Tibial nerve (tissue), 4 donors: ENCODE measurements around the gene RAI1. TPM values are rescaled to one million over a fixed set of nuclear protein-coding genes. Genes with fewer than 3 reads are reported as not detected.
"Not testable (repeated sequence)": the region's sequence is repeated elsewhere in the genome, so short reads cannot be mapped to it uniquely, and the experiment has no call there.

Experiments used
- DNase-seq, 2 donors: peaks; one replicate each; pipeline ENCODE4 v3.0.0-alpha.2; 2019; ENCODE audit warnings: low spot score in 2 of 2
- H3K27ac ChIP-seq, 4 donors: fragments of 200-600 bp; sonication (generic) in 3 of 4; one replicate each; pipeline ENCODE4 v1.5.1; 2017 to 2019; ENCODE audit warnings: mild to moderate bottlenecking in 1 of 4
- H3K27me3 ChIP-seq, 2 donors: fragments of 200-600 bp; sonication (generic) in 1 of 2; one replicate each; pipeline versions ENCODE4 v1.5.1 to v1.6.0; 2017 to 2019
- H3K36me3 ChIP-seq, 3 donors: fragments of 200-600 bp; sonication (generic); one replicate each; pipeline ENCODE4 v1.5.1; 2018 to 2019
- H3K4me1 ChIP-seq, 4 donors: fragments of 200-600 bp; sonication (generic) in 3 of 4; one replicate each; pipeline ENCODE4 v1.5.1; 2017 to 2019
- H3K4me3 ChIP-seq, 4 donors: fragments of 200-600 bp; sonication (generic) in 3 of 4; one replicate each; pipeline ENCODE4 v1.5.1; 2017 to 2019; ENCODE audit warnings: mild to moderate bottlenecking in 1 of 4, moderate library complexity in 1 of 4
- H3K9me3 ChIP-seq, 4 donors: fragments of 200-600 bp; sonication (generic) in 3 of 4; one replicate each; pipeline ENCODE4 v1.5.1; 2017 to 2019
- EP300 ChIP-seq, 2 donors: sonication (generic); formaldehyde crosslinking; IDR thresholded peaks; one replicate each; pipeline ENCODE4 v1.6.1; 2017; ENCODE audit warnings: antibody characterized with exemption in 2 of 2, mild to moderate bottlenecking in 1 of 2
- POLR2A ChIP-seq, 2 donors: fragments of 450-650 bp; IDR thresholded peaks; one replicate each; pipeline ENCODE4 v1.6.1; 2017; ENCODE audit warnings: antibody characterized with exemption in 2 of 2, mild to moderate bottlenecking in 2 of 2, moderate library complexity in 2 of 2
- WGBS, 2 donors: methylation state at CpG; one replicate each; pipeline ENCODE4 v1.1.5; 2018; 5-methylcytosine and 5-hydroxymethylcytosine counted together
- total RNA-seq, 4 donors: library from RNA; depleted of rRNA; stranded (reverse); fragments of >200 nt; gene quantifications; one replicate each; pipeline ENCODE4 v1.1.0, GENCODE V29; 2016
- TF ChIP-seq, protein P1 (sequence below), 5 experiments: fragments of 200-600 bp in 3 of 5; fragments of 450-650 bp in 2 of 5; sonication (generic) in 3 of 5; IDR thresholded peaks; one replicate each; pipeline ENCODE4 v1.5.1; 2016 to 2019; ENCODE audit warnings: antibody characterized with exemption in 5 of 5, mild to moderate bottlenecking in 3 of 5, moderate library complexity in 2 of 5

Gene RAI1
- total RNA-seq, 4 donors from 2014 or later = 32.9 to 52.7 (median 45.9) TPM

DNA sequence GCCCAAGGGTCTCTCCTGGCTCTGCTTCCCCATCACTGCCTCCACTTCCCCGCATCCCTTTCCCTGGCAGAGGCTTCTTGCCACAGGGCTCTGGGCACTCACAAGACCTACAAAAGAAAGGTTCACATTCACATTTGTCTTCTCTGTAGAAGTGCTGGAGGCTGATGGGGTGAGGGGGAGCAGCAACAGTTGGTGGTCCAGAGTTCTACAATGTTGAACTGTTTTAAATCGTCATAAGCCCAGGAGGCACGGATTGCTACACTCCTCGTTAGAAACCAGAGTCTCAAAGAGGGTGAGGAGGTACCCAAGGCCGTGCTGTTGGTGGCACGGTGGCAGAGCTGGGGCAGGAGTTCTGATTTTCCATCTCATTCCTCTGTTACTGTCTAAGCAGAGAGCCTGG lies 5.8 kb upstream of the RAI1 start:
- TF ChIP-seq, protein P1, sequence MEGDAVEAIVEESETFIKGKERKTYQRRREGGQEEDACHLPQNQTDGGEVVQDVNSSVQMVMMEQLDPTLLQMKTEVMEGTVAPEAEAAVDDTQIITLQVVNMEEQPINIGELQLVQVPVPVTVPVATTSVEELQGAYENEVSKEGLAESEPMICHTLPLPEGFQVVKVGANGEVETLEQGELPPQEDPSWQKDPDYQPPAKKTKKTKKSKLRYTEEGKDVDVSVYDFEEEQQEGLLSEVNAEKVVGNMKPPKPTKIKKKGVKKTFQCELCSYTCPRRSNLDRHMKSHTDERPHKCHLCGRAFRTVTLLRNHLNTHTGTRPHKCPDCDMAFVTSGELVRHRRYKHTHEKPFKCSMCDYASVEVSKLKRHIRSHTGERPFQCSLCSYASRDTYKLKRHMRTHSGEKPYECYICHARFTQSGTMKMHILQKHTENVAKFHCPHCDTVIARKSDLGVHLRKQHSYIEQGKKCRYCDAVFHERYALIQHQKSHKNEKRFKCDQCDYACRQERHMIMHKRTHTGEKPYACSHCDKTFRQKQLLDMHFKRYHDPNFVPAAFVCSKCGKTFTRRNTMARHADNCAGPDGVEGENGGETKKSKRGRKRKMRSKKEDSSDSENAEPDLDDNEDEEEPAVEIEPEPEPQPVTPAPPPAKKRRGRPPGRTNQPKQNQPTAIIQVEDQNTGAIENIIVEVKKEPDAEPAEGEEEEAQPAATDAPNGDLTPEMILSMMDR (IDR thresholded peaks at IDR 0.05) = no peak
- TF ChIP-seq EP300 (IDR thresholded peaks at IDR 0.05) (no peak), POLR2A (IDR thresholded peaks at IDR 0.05) (no peak)
- no peak overlapping the region for H3K4me3 ChIP-seq
- H3K9me3 ChIP-seq = no peaks in the 10 kb centered on the region
- no peak overlapping the region for H3K27ac ChIP-seq
- no peak for DNase-seq
- WGBS, 2 donors = 66 to 72% methylated on average over 6 of the region's 6 CpGs
- no peaks in the 10 kb centered on the region for H3K27me3 ChIP-seq
- no peaks in the 10 kb centered on the region for H3K36me3 ChIP-seq
- peaks cover 0 to 5% (median 0%) of the 10 kb centered on the region in 4 donors for H3K4me1 ChIP-seq

DNA sequence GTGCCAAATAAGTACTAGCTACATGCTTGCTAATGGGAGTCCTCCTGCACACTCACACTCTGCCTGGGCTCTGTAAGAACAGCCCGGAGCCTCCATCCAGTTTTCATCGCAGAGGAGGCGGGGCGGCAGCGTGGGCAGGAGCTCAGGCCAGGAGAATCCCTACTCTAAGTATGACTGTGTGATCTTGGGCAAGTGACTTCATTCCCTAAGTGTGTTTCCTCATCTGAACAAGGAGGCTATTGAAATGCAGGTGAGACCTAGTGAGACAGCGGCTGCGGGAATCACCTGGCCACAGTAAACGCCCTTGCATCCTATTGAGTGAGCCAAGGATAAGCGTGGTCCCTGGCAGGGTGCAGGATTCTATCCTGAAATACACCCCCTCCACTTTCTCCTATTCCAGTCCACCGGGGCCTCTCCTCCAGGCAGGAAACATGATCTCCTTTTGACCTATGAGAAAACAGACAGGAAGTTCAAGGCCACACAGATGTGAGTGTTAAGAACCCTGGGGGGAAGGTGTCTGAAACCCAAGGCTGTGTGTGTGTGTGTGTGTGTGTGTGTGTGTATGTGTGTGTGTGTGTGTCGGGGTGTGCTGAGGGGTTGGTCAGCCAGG lies 5.2 kb upstream of the RAI1 start:
- Histone ChIP-seq H3K36me3 (no peaks in the 10 kb centered on the region), H3K27ac (no peak overlapping the region)
- WGBS, 2 donors = 66 to 67% methylated on average over 10 to 11 of the region's 11 CpGs

DNA sequence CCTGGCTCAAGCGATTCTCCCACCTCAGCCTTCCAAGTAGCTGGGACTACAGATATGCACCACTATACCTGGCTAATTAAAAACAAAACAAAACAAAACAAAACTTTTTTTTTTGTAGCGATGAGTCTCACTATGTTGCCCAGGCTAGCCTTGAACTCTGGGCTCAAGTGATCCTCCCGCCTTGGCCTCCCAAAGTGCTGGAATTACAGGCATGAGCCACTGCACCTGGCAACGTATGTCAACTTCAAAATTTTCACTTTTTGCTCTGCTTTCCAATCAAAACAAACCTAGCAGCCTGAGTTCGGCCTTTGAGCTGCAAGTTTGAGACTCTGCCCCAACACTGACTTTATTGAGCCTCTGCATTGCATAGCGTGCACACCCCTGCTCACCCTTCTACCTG lies 4.5 kb upstream of the RAI1 start:
- no peaks in the 10 kb centered on the region for H3K9me3 ChIP-seq
- no peaks in the 10 kb centered on the region for H3K36me3 ChIP-seq
- H3K27ac ChIP-seq = no peak overlapping the region
- H3K4me3 ChIP-seq = no peak overlapping the region
- no peak for DNase-seq
- H3K27me3 ChIP-seq = no peaks in the 10 kb centered on the region
- TF ChIP-seq POLR2A (IDR thresholded peaks at IDR 0.05) = no peak
- TF ChIP-seq, protein P1 (IDR thresholded peaks at IDR 0.05) = no peak
- no peak for TF ChIP-seq EP300 (IDR thresholded peaks at IDR 0.05)
- peaks cover 0 to 5% (median 0%) of the 10 kb centered on the region in 4 donors for H3K4me1 ChIP-seq
- 88 to 91% methylated on average over 6 of the region's 6 CpGs for WGBS, 2 donors

More for the DNA sequence above, 5.2 kb upstream of the RAI1 start:
- no peak for TF ChIP-seq EP300 (IDR thresholded peaks at IDR 0.05)
- TF ChIP-seq POLR2A (IDR thresholded peaks at IDR 0.05) = no peak
- TF ChIP-seq, protein P1 (IDR thresholded peaks at IDR 0.05) = no peak
- Histone ChIP-seq H3K9me3 (no peaks in the 10 kb centered on the region), H3K4me1 (peaks cover 0 to 5% (median 0%) of the 10 kb centered on the region in 4 donors), H3K4me3 (no peak overlapping the region), H3K27me3 (no peaks in the 10 kb centered on the region)
- DNase-seq = no peak

DNA sequence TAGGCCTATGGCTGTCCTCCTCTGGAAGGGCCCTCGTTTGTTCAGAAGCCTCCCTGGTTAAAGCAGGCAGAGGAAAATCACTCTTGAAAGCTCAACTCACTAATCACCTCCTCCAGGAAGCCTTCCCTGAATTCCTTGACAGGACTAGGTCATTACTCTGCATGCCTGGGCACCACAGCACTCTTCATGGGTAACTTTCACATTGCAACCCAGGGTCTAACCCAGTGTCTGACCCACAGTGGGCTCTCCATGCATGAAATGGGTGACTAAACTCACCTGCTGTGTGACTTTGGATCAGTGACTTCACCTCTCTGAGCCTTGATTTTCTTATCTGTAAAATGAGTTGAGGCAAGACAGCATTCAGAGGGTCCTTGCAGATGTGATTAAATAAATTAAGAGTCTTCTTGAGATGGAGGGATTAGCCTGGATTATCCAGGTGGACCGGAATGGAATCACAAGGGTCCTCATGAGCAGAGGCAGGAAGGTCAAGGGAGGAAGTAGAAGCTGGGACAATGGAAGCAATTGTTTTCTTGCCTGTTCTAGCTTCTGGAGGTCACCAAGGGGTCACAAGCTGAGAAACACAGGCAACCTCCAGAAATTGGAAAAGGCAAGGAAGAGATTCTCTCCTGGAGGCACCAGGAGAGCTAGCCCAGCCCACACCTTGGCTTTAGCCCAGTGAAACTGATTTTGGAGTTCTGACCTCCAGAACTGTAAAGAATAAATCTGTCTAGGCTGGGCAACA lies 3.8 kb upstream of the RAI1 start:
- WGBS, 2 donors = 46 to 57% methylated on average over 2 of the region's 2 CpGs

DNA sequence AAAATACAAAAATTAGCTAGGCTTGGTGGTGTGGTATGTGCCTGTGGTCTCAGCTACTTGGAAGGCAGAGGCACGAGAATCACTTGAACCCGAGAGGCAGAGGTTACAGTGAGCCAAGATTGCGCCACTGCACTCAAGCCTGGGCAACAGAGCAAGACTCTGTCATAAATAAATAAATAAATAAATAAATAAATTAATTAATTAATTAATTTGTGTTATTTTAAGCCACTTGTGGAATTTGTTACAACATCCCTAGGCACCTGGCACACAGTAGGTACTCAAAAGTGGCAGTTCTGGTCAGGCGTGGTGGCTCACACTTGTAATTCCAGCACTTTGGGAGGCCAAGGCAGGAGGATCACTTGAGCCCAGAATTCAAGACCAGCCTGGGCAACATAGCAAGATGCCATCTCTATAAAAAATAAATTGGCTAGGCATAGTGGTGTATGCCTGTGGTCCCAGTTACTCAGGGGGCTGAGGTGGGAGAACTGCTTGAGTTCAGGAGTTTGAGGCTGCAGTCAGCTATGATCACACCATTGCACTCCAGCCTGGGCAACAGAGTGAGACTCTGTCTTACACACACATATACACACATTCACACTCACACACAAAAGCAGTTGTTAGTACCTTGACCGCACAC lies 3.1 kb upstream of the RAI1 start:
- H3K27ac ChIP-seq, H3K4me1 ChIP-seq, H3K9me3 ChIP-seq, DNase-seq, H3K36me3 ChIP-seq, H3K4me3 ChIP-seq, H3K27me3 ChIP-seq: not testable (repeated sequence)
- WGBS, 2 donors = 67 to 82% methylated on average over 5 of the region's 5 CpGs

More for the DNA sequence above, 3.8 kb upstream of the RAI1 start:
- Histone ChIP-seq H3K4me3 (no peak overlapping the region), H3K36me3 (no peaks in the 10 kb centered on the region), H3K9me3 (no peaks in the 10 kb centered on the region), H3K4me1 (peaks cover 0 to 5% (median 0%) of the 10 kb centered on the region in 4 donors), H3K27ac (no peak overlapping the region), H3K27me3 (no peaks in the 10 kb centered on the region)
- DNase-seq = no peak
- TF ChIP-seq POLR2A (IDR thresholded peaks at IDR 0.05) (no peak), EP300 (IDR thresholded peaks at IDR 0.05) (no peak)
- TF ChIP-seq, protein P1 (IDR thresholded peaks at IDR 0.05) = no peak
